Breast epithelium (tissue), 3 donors: ENCODE measurements around the gene ENOX1.

Experiments used
- POLR2A ChIP-seq: fragments of 450-650 bp; IDR thresholded peaks from one replicate; pipeline ENCODE4 v1.6.1; 2016; ENCODE audit warnings: antibody characterized with exemption, mild to moderate bottlenecking, moderate library complexity
- POLR2AphosphoS5 ChIP-seq, 3 donors: sonication (generic); formaldehyde crosslinking; IDR thresholded peaks; one replicate each; pipeline ENCODE4 v1.6.1; 2017; ENCODE audit warnings: antibody characterized with exemption in 3 of 3
- TF ChIP-seq, protein P1 (sequence below), 3 donors: fragments of 450-650 bp; IDR thresholded peaks; one replicate each; pipeline ENCODE4 v1.5.1; 2016 to 2017; ENCODE audit warnings: antibody characterized with exemption in 3 of 3, mild to moderate bottlenecking in 3 of 3, moderate library complexity in 3 of 3

DNA sequence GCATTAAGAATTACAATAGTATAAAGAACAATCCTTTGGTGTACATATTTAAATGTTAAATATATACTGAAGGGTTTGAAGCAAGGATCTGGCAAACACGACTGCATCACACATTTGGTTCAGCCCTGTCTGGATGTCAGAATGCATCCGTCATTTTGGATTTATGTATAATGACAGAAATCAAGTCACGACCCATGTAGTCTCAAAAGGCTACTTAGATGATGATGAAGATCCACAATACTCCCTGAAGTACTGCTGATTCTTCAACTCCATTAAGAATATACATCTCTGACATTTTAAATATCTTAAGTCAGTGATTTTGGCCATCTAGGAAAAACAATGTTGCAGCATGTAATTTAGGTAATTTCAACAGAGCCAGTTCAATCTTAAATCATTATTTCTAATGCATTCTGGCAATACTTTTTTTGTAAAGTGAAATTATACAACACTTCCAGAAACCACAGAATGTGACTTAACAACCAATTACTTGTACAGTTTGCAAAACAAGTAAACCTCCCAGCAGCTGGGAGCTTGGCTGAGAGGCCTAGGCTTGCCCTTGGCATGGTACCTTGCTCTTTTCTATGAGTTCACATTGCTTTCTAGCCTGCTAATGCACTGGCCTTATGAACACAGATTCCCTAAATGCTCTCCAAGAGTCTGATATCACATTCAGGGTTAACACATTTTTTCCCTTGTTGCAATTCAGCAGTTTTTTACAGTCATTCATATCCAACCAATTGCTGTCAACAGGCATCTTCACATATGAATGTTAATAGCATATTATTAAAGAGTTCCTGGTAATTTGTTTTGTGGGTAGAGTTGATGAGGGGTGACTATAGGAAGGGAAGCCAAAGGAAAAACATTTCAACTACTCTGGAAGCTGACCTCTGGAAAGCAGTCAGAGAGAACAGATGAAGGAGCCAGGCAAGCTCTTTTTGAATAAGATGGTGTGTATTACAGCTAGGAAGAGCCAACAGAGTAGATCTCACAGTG lies 175.2 kb downstream of the ENOX1 start:
- TF ChIP-seq POLR2A: no peak
- TF ChIP-seq, protein P1, sequence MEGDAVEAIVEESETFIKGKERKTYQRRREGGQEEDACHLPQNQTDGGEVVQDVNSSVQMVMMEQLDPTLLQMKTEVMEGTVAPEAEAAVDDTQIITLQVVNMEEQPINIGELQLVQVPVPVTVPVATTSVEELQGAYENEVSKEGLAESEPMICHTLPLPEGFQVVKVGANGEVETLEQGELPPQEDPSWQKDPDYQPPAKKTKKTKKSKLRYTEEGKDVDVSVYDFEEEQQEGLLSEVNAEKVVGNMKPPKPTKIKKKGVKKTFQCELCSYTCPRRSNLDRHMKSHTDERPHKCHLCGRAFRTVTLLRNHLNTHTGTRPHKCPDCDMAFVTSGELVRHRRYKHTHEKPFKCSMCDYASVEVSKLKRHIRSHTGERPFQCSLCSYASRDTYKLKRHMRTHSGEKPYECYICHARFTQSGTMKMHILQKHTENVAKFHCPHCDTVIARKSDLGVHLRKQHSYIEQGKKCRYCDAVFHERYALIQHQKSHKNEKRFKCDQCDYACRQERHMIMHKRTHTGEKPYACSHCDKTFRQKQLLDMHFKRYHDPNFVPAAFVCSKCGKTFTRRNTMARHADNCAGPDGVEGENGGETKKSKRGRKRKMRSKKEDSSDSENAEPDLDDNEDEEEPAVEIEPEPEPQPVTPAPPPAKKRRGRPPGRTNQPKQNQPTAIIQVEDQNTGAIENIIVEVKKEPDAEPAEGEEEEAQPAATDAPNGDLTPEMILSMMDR (IDR thresholded peaks at IDR 0.05): no peak
- no peak for TF ChIP-seq POLR2AphosphoS5 (IDR thresholded peaks at IDR 0.05)
